ENCODE results near the gene NOTCH1.

DNA sequence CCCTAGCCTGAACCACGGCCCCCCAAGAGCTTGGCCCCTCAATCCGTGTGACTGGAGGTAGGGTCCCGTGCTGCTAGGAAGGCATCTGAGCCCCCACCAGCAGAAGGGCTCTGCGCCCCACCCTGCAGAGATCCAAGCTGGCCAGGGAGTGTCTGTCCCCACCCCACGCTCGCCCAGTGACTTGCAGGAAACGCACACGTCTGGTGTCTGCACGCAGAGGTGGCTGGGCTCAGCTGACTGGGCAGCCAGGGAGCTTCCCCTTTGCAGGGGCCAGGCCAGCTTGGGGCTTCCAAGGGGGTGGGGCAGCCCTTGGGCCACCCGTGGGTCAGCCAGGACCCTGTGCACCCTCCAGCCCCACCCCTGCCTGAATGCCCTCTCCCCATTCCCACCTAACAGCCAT lies 24.3 kb downstream of the NOTCH1 start:
- TF ChIP-seq, protein P1, sequence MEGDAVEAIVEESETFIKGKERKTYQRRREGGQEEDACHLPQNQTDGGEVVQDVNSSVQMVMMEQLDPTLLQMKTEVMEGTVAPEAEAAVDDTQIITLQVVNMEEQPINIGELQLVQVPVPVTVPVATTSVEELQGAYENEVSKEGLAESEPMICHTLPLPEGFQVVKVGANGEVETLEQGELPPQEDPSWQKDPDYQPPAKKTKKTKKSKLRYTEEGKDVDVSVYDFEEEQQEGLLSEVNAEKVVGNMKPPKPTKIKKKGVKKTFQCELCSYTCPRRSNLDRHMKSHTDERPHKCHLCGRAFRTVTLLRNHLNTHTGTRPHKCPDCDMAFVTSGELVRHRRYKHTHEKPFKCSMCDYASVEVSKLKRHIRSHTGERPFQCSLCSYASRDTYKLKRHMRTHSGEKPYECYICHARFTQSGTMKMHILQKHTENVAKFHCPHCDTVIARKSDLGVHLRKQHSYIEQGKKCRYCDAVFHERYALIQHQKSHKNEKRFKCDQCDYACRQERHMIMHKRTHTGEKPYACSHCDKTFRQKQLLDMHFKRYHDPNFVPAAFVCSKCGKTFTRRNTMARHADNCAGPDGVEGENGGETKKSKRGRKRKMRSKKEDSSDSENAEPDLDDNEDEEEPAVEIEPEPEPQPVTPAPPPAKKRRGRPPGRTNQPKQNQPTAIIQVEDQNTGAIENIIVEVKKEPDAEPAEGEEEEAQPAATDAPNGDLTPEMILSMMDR (IDR thresholded peaks at IDR 0.05) = no peak
- TF ChIP-seq POLR2A (IDR thresholded peaks at IDR 0.05) = no peak

All from adrenal gland (tissue), 5 donors.